AML-193 (cell line): Measurements from ENCODE around the gene TBL1XR1.
"Not testable (repeated sequence)": the region's sequence is repeated elsewhere in the genome, so short reads cannot be mapped to it uniquely, and the experiment has no call there.

Experiments
- DNase-seq, 2 experiments: peaks; one replicate each; lab custom pipeline; 2025; lab: John Stamatoyannopoulos, UW

Gene TBL1XR1

DNA sequence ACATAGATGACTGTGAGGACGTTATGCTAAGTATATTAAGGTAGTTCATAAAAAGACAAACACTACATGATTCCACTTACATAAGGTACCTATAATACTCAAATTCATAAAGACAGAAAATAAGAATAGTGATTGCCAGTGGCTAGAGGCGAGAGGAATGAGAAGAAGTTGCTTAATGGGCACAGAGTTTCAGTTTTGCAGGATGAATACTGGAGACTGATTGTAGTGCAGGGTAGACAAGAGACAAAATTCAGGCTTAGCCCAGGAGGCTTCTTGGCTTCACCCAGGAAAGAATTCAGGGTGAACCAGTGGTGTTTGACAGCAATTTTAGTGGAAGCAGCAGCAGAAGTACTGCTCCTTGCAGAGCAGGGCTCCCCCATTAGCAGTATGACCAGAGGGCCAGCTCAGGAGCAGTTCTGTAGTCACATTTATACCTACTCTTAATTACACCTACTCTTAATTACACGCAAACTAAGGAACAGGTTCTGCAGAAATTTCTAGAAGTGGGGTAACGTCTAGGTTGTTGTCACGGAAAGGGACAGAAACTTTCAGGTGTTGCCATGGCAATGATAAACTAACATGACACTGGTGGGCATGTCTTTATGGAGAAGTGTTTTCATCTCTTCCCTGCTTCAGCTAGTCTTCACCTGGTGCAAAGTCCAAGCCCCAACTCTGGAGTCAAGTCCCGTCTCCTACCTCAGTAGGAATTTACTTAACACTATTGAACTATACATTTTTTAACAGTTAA is 55.2 kb downstream of the TBL1XR1 start:
- DNase-seq: no peak

DNA sequence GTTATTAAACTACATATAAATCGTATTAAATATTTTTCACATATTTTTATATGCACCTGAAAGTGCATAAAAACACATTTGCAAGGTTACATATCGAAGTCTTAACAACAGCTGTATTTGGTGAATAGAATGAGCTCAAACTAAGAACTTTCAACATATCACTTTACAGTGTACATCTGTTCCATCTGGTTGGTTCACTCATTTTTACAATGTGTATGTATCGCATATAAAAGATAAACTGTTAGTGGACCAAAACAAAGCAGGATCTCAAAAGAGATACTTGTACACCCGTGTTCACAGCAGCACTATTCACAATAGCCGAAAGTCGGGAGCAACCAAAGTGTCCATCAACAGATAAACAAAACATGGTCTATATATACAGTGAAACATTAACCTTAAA is 55.8 kb downstream of the TBL1XR1 start:
- no peak for DNase-seq

DNA sequence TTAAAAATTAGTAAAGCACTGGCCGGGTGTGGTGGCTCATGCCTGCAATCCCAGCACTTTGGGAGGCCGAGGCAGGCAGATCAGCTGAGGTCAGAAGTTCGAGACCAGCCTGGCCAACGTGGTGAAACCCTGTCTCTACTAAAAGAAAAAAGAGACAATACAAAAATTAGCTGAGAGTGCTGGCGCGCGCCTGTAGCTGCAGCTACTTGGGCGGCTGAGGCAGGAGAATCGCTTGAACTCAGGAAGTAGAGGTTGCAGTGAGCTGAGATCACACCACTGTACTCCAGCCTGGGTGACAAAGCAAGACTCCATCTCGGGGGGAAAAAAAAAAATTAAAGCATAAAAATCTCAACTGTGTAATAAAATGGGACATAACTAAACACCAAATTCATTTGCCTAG is 58.1 kb downstream of the TBL1XR1 start:
- not testable (repeated sequence) for DNase-seq

DNA sequence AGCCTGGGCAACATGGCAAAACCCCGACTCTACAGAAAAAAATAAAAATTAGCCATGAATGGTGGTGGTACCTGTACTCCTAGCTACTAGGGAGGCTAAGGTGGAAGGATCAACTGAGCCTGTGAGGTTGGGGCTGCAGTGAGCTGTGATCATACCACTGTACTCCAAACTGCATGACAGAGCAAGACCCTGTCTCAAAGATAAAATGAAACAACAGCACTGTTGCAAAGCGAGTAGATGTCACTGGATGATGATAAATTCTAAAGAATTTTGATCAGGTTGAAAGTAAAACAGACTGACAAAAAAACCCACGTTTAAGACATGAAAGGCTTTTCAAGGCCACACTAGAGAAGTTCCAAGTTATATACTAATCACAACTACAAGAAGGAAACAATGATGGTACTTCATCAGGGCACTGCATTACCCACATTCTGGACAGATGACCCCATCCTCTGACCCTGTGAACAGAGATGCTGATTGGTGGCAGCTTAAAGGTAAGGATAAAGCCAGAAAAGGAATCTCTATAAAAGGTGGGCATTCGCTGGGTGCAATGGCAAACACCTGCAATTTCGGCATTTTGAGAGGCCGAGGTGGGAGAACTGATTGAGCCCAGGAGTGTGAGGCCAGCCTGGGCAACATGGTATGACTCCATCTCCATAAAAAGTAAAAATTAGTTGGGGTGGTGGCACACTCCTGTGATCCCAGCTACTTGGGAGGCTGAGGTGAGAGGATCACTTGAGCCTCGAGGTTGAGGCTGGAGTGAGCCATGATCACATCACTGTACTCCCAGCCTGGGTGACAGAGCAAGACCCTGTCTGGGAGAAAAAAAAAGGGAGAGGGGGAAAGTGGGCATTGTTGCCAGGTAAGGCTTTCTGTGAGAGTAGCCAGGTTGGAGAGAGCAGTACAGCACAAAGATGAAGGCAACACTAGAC is 59.2 kb downstream of the TBL1XR1 start:
- no peak for DNase-seq

DNA sequence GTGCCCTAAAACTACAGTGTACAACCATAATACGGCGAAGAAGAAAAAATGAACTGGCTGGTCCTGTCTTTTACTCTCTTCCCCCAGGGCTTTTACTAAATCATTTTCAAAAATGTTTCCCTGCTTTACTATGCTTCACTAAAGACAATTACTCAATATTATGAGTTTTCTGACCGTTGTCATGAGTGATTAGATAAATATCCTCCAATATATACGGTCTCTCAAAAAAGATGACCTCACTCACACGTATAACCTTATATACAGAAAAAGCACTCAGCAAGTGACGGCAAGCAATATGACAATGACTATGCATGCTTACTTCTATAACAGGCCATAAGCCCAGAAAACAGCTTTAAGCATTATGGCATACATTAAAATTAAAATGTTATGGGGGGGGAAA is 60.5 kb downstream of the TBL1XR1 start:
- no peak for DNase-seq

DNA sequence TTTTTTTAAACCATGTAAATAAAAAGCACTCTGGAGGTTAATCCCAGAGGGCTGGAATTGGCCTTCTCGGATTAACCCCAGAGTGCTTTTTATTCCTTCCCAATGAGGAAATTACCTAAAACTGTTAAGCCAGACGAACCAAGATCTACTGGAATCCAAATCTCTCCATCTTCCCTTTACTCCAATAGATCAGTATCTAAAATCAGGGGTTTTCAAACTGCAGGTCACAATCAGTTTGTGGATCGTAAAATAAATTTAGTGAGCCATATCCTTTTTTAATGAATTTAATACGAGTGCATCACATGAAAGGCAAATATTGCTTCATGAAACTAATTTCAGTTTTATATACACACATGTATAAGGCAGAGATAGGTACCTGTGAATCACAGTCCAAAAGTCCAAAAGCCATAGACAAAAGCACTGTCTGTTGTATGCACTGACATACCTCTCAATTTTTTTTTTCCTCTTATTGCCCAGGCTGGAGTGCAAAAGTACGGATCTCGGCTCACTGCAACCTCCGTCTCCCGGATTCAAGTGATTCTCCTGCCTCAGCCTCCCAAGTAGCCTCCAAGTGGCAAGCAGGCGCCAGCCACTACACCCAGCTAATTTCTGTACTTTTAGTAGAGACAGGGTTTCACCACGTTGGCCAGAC is 61.3 kb downstream of the TBL1XR1 start:
- DNase-seq: no peak

DNA sequence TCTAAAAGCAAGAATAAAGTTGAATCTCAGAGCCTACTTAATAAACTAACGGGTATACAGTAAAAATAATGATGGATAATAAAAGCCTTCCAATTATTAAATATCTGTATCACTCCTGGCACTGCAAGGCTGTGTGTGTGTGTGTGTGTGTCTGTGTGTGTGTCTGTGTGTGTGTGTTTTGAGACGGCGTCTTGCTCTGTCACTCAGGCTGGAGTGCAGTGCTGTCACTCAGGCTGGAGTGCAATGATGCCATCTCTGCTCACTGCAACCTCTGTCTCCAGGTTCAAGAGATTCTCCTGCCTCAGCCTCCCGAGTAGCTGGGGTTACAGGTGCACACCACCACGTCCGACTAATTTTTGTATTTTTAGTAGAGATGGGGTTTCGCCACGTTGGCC is 62.5 kb downstream of the TBL1XR1 start:
- DNase-seq: no peak

DNA sequence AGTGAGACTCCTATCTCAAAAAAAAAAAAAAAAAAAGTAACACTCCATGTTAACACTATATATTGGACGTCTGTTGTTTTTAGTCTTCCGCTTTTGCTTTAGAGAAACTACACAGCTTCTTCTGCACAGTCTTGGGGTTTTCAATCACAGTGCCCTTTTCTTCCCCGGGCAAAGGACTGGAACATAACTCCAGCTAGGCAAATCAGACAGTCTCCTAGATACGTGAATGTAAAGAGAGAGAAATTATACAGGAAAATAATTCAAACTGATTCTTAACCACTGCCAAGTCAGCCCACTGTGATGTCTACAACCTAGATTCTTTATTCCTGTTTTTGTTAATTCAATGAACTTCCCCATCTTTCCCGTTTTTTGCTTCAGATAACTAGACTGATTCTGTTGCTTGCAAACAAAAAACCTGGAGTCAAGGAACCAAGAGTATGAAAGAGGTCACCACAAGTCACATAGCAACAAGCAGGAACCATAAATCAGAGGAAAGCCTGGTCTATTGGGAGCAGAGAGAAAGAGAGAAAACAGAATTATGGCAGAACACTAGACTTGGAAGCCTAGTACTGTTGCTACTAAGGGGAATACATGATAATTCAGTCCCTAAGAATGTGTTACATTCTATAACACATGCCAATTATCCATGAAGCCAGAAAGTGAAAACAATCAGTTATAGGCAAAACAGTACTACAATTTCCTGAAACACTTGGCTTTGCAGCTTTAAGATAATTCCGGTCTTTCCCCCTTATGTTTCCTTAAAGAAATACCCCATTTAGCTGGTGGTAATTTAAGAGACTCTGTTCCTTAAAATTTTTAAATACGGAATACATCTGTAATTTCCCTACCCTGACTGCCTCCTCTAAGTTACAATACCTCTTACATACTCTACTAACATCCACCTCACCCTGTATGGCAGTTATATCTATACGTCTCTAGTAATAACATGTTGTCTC is 63.1 kb downstream of the TBL1XR1 start:
- DNase-seq: no peak

DNA sequence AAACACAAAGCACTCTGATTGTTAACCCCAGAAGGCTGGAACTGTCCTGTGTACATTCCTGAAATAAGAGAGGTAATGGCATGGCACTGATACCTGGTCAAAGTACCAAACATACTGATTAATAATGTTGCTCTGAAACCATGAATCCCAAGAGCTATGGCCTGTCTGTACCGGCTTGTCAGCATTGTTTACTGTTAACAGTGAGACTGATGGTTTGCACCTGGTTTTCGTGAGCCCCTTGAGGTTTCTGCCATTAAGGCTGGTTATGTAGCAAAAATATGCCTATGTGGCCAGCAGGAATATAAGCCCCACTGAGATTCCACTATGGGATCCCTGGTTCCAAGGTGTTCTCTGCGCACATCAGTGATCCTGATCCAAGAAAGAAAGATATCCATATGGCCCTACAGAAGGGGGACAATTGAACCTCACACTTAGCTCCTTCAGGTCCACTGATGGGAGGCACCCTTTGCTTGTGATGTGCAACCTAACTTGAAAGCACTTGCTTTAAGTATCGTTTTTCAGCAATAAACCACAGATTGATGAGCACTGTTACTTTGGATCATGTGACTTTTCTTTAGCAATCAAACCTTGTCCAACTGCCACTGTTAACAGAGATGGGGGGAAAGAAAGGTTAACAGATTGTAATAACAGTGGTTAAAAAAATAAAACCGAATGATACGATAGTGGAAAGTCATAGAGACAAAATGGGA is 65.2 kb downstream of the TBL1XR1 start:
- no peak for DNase-seq

DNA sequence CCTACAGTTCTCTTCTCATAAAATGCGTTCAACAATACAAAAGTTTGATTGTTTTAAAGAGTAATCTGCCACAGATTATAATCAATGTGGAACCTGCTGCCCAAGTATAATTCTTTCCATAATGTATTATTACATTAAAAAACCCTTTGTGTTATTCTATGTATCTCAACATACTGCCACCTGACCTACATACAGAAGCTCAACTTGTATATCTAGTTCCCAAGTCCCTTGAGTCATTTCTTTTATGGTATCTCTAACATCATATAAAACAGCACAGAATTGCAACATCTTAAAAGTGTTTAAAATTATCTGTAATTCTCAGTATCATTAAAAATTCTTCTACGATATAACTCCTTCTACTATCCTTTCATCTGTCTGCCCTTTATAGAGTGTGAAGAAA is 70.3 kb downstream of the TBL1XR1 start:
- DNase-seq: no peak

DNA sequence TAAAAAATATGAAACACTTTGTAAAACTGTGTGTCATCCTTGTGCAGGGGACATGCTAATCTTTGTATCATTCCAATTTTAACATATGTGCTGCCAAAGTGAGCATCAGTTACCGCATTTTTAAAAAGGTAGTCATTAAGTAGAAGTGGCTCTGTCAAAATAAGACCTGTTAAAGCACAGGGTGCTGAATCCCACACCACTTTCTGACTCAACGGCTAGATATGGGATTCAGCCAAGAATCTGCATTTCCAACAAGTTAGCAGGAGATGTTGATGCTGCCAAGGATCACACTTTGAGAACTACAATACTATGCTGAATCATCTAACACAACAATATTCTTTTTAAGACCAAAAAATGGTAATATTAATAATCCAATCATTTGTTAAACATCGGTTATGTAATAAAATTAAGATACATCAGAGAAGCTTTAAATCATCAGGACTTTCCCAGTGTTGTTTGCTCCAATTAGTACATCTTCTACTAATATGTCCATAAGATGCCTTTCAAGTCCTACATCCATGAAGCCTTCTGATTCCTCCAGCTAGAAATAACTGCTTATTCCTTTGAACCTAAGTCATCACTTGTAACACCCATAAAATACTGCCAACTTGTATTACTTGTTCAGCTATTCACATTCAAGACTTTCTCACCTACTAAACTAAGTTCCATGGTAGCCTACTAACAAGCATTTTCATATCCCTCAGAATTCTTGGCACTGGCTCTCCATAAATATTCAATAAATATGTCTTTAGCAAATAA is 71.1 kb downstream of the TBL1XR1 start:
- no peak for DNase-seq

DNA sequence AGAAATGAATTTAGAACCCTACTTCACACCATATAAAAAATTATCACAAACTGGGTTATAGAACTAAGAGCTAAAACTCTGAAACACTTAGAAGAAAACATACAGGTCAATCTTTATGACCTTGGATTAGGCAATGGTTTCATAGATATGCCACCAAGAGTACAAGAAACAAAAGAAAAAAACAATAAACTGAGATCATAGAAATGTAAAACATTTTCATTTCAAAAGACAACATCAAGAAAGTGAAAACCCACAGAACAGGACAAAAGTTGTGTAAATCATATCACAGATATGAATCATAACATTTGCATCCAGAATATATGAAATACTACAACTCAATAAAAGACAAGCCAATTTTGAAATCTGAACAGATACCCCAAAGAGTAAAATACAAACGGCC is 72.4 kb downstream of the TBL1XR1 start:
- no peak for DNase-seq

DNA sequence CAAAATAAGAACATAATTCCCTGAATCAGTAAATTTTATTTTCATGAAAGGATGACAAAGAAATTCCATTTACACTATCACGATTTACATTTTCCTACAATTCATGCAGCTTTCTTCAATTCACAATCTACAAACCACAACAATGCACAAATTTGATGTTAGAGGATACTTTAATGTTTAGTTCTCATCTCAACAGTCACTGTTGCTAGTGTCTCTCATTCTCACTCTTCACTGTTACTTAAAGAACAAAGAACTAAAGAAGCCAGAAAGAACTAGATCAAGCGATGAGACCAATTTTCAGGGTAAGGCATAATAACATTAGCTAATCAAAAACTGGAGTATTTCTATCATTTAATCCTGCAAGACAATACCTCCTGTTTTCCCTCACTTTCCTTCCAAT is 73.5 kb downstream of the TBL1XR1 start:
- DNase-seq: no peak

DNA sequence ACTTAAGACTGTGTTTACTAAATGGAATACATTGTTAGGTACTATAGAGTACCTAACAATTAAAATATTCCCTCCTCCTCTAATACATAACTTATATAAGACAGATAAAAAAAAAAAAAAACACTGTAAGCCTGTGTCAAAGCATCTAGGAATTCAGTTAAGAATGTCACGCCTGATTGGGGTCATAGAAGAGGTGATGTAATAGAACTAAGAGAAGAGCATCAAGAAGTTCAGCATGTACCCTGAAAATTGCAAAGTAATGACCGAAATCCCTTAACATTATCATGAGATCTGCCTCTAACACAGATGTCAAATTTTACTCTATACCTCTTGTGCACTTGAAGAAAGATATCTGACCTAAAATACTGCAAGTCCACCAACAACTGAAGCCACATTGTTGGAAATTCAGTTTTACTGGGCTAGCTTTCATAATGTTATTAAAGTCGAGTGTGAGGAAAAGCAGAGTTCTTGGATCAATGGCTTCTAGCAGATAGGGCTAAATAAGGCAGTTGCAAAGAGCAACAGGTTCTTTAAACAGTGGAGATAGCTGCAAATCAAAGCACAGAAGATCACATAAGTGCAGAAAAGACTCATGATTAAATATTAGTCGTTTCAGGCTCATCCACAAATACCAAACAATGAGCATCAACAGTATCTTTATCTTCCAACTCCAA is 75.0 kb downstream of the TBL1XR1 start:
- DNase-seq: no peak

DNA sequence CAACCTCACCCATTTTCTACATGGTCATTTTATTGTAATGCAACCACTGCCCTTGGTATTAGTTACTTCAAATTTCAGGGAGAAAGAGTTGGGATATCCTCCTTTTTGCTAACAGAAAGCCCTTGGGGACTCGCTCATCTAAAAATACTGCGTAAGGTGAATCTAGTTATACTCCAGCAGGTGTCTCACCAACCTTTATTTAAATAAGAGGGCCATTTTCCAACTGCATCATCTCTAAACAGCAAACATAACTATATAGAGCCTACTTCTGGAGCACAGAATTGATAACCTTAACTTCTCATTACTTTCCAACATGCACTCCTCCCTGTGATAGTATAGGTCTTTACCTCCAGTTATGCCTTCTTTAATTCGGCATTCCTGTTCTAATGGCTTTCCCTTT is 77.5 kb downstream of the TBL1XR1 start:
- DNase-seq: no peak

DNA sequence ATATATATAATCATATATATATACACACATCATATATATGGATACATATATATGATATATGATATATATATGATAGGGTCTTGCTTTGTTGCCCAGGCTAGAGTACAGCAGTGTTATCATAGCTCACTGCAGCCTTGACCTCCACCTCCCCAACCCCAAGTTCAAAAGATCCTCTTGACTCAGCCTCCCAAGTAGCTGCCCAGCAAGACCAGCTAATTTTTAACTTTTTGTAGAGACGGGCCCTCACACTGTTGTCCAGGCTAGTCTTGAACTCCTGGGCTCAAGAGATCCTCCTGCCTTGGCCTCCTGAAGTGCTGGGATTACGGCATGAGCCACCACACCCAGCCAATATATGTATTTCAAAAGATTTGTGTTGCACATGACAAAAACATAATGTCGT is 83.0 kb downstream of the TBL1XR1 start:
- no peak for DNase-seq

DNA sequence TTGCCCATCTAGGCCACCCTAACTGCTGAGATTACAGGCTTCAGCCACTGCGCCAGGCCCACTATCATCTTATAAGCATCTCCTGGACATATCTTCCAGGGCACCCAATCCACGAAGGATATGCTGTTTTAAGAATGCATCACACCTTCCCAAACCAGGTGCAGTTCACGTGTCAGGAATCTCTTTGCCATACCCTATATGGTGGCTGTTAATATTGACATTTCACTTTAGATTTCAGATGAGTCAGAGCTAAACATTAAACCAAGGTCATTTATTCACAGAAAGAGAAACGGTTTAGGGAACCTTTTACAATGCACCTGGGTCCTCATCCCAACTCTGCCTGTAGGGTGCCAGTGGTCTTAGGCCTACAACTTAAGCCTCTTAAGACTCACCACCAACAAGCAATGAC is 85.7 kb downstream of the TBL1XR1 start:
- DNase-seq: no peak

DNA sequence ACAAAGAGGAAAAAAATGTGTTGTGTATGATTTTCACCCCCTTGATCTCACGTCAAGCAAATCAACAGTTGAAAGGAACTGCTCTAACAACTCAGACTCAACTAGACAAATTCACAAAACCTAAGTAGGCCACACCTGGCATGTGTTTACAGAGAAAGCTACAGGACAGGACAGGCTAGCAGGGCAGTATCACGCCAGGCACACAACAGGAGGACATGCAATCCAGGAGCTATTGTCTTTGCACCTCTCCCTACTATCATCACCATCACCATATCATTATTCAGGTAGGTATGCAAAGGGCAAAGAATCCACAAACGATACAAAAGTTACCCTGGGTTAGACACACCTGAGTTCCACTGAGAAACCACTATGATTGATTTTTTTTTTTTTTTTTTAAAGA is 86.4 kb downstream of the TBL1XR1 start:
- no peak for DNase-seq

DNA sequence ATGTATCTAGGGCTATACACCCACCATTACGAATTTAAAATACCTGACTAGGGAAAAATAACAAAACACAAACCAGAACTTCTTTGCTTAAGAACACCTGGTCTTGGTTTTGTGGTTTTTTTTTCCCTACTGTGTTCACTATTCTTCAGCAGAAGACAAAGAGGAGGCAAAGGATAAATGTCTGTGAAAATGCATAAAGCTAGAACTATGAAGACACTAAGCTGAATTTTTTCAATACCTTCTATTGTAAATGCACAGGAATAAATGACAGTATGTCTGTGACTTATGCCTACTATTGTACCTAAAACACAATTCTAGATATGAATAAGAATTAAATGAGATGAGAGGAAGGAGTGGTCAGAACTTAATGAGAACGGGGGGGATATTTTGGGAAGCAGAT is 86.9 kb downstream of the TBL1XR1 start:
- no peak for DNase-seq
